NB4 (cell line): ENCODE data around the gene NT5DC3.

ENCODE experiments used
- CTCF ChIP-seq: IDR thresholded peaks from one replicate; pipeline ENCODE4 v1.5.1; 2012; ENCODE audit warnings: low read depth, low read length
- MAX ChIP-seq: IDR thresholded peaks from 2 replicates; pipeline ENCODE4 v1.6.1; 2011; ENCODE audit warnings: low read depth, low read length
- MYC ChIP-seq: IDR thresholded peaks from 2 replicates; pipeline ENCODE4 v1.6.1; 2011; ENCODE audit warnings: low read depth, low read length
- POLR2A ChIP-seq: IDR thresholded peaks from 2 replicates; pipeline ENCODE4 v1.6.1; 2011; ENCODE audit warnings: mild to moderate bottlenecking; ENCODE audit not compliant: insufficient read length; ENCODE audit errors: extremely low read depth

- TF ChIP-seq POLR2A, result no peak
- no peak for TF ChIP-seq CTCF
- no peak for TF ChIP-seq MAX
- no peak for TF ChIP-seq MYC
Measured at GRCh38 chr12:103814436-103814835, 26.6 kb downstream of the NT5DC3 start.
